IPS DF 4.7 (cell line): Measurements from ENCODE around the gene FHIP1B.

ENCODE experiments used
- DNase-seq: peaks from one replicate; pipeline ENCODE4 v3.0.0-alpha.2; 2013; ENCODE audit warnings: low spot score; ENCODE audit errors: extremely low read depth

Gene FHIP1B

DNA sequence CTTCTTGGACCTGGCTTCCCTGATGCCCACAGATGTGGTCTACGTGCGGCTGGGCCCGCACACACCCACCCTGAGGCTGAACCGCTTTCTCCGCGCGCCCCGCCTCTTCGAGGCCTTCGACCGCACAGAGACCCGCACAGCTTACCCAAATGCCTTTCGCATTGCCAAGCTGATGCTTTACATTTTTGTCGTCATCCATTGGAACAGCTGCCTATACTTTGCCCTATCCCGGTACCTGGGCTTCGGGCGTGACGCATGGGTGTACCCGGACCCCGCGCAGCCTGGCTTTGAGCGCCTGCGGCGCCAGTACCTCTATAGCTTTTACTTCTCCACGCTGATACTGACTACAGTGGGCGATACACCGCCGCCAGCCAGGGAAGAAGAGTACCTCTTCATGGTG lies 5.7 kb upstream of the FHIP1B start:
- no peak for DNase-seq

DNA sequence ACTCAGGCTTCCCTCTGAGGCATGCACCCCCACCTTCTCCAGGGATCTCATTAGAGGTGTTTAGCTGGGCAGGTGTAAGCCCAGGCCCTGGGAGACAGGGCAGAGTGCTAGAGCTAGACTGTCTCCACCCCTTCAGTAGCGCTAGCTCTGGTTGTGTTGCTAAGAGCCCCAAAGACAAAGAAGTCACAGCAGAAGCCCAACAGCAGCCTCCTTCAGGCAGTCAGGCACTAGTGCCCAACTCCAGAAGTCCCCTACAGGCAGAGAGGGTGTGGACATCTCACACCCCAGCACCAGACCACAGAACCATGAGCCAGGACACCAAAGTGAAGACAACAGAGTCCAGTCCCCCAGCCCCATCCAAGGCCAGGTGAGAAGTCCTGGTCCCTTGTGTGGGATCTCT lies 4.5 kb upstream of the FHIP1B start, which contains the start of gene CNGA4:
CNGA4 (plus strand) TSS at position 188 of the 400 bp plus-strand sequence; CDS start at position 306, 118 bp downstream.
- no peak for DNase-seq

- no peak for DNase-seq
Measured at GRCh38 chr11:6237761-6238302, 3.4 kb upstream of the FHIP1B start.

DNA sequence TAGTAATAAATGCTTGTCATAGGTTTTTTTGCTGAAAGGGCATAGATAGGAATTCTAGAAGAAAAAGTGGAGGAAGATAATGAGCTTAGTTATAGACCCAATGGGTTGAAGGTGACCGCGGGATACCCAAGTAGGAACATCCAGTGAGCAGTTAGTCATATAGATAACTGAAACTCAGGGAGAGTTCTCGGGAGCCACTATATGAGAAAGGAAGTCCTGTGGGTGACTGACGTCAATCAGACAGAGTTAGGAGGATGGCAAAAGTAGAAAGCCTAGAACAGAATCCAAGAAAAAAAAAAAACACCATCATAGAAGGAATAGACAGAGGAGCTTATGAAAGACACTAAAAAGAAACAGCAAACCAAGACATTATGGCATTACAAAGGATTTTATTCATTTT lies 2.8 kb upstream of the FHIP1B start:
- DNase-seq, result no peak

- no peak for DNase-seq
Measured at GRCh38 chr11:6233984-6234386, 451 bp downstream of the FHIP1B start.

DNA sequence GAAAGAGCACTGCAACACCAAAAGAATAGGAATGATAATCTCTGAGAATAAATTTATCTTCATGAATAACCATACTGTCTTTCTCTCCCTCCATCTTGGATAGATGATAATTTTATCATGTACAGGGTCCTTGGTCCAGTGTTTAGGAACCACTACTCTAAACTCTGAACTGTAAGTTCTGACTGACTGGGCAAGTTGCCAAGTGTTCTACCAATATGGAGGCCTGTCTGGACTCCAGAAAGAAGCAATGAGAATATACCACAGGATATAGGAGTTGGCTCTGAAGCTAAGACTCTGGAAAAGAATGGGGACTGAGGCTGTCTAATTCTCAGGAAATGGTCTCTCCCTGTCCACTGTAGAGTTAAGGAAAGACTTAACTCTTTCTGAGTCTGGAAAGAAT lies 1.5 kb downstream of the FHIP1B start:
- no peak for DNase-seq

GRCh38 chr11:6229911-6230310 lies 4.5 kb downstream of the FHIP1B start:
- DNase-seq, result no peak

- no peak for DNase-seq
Measured at GRCh38 chr11:6228520-6228919, 5.9 kb downstream of the FHIP1B start.

DNA sequence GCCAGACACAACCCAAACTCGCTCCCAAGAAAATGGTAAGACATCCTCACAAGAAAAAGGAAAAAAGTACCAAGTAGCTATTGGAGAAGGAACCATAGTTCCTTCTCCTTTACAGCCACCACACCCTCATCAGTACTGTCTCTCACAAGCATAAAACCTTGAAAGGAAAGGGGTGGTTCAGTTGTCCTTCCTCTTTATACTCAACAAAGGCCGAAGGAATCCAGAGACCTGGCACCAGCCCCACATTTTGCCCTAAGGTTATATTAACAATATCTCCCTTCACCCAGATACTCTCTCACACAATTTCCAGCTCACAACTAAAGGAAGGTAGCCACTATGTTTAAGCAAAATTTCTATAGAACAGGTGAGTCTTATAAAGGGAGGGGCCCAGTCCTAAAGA lies 8.5 kb downstream of the FHIP1B start:
- DNase-seq, result no peak

DNA sequence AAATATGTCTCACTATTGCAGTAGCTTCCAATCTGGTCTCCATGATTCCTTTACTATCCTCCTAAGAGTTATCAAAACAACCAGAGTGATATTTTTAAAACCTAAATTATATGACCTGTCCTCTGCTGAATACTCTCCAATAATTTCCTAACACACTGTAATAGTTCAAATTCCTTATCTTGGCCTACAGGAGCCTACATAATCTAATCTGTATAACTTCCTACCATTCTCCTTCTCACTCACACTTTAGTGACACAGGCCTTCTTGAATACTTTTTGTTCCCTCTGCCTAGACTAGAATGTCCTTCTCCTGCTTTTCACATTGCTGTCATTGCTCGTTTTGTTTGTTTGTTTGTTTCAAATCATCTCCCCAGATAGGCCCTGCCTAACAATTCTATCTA lies 9.4 kb downstream of the FHIP1B start:
- no peak for DNase-seq

GRCh38 chr11:6224421-6224820 lies 10.0 kb downstream of the FHIP1B start:
- no peak for DNase-seq

- no peak for DNase-seq
Measured at GRCh38 chr11:6223854-6224253, 10.6 kb downstream of the FHIP1B start.

DNA sequence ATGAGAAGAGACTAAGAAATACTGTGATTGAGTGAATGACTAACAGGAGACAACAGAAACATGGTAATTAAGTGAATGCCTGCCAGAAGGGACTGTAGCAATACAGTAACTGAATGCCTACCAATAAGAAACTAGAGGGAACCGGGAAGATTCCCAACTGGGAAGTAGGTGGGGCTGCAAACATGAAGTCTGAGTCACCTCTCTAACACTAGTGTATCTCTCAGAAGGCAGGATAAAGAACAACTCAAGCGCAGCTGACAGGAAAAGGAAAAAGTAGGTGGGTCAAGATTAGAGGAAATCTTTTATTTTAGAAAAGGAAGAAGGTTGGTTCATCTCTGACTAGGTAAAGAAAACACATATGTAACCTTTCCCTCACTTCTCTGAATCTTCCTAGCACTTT lies 15.1 kb downstream of the FHIP1B start:
- no peak for DNase-seq

DNA sequence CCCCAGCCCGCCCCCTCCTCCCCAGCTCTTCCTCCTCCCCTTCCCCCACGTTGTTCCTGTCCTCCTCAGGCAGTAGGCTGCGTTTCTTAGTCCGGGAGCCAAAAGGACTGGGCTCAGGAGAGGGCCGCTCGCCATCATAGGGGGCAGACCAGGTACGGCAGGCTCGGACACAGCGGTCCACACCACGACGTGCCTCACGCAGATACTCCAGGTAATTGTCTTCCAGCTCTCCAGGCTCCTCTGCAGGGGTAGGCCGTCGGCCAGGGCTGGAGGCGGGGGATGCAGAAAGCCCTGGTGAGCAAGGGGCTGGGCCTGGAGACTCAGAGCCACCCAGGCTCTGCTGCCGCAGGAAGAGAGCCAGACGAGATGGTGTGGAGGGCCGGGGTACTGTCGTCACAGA lies 16.7 kb downstream of the FHIP1B start:
- DNase-seq, result no peak

GRCh38 chr11:6216501-6216900 lies 17.9 kb downstream of the FHIP1B start:
- DNase-seq, result no peak

- DNase-seq, result no peak
Measured at GRCh38 chr11:6214530-6214929, 19.9 kb downstream of the FHIP1B start.

- DNase-seq, result no peak
Measured at GRCh38 chr11:6210274-6210955, 24.0 kb downstream of the FHIP1B start.

- DNase-seq, result no peak
Measured at GRCh38 chr11:6209801-6210200, 24.6 kb downstream of the FHIP1B start.

- no peak for DNase-seq
Measured at GRCh38 chr11:6206456-6207180, 27.8 kb downstream of the FHIP1B start.

DNA sequence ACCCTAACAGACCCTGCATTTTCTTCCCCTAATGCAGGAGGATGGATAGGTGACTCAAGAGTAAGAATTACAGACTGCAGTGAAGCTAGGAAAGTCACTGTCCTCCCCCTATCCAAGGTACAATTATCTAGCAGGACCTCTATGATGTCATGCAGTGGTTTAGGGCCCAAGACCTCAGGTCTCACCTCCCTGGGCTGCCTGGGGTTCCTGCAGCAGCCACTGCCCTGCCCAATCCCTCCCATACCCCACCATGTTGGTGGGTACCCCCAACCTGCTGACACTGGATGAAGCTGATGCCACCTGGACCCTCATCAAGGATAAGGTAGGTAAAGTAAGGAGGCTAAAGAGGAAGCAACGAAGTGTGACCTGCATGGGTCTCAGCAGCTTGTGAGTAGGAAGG lies 29.1 kb downstream of the FHIP1B start, which contains the start of gene C11orf42:
C11orf42 (plus strand) TSS at position 192 of the 400 bp plus-strand sequence; CDS start at position 251, 59 bp downstream.
- DNase-seq, result no peak

DNA sequence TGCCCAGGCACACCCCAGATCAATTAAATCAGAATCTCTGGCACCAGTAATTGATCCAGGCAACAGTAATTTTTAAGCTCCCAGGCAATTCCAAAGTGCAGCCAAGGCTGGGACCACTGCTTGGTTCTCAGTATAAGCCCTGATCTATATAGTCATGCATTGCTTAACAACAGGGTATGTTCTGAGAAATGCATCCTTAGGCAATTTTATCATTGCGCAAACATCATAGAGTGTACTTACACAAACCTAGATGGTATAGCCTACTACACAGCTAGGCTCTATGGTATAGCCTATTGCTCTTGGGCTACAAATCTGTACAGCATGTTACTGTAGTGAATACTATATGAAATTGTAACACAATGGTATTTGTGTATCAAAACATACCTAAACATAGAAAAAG lies 29.7 kb downstream of the FHIP1B start:
- no peak for DNase-seq

GRCh38 chr11:6203327-6203726 lies 31.1 kb downstream of the FHIP1B start:
- DNase-seq, result no peak

DNA sequence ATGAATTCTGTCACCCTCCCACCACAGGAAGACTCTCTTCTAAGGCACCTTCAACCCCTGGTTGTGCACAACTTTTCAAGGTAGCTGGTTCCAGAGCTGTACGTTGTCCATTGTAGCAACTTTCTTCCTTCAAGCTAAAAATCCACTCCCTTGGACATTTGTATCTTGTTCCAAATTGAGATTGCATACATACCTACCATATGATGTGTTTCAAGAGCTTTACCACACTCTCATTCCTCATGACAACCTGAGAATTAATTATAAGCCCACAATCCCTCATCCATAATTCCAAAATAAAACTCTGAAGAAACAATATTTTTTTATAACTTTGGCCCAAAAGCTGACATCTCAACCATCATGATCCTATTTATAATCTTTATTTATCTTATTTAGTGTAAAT lies 32.4 kb downstream of the FHIP1B start:
- DNase-seq, result no peak
